A549 (cell line): ENCODE measurements around the gene PRF1. TPM values are rescaled to one million over a fixed set of nuclear protein-coding genes. Genes with fewer than 3 reads are reported as not detected.
"Not testable (repeated sequence)": the region's sequence is repeated elsewhere in the genome, so short reads cannot be mapped to it uniquely, and the experiment has no call there.

Source experiments
- ATAC-seq, 2 experiments: fragments of 200-7000 bp in 1 of 2; fragments of >200 bp in 1 of 2; cut with Nextera tagmentation in 1 of 2; cut with Tn5 transposase in 1 of 2; 3 replicates each; pipeline versions ENCODE4 v1.8.0 to v1.9.1; 2018 to 2020; ENCODE audit warnings: mild to moderate bottlenecking in 1 of 2, moderate library complexity in 1 of 2
- CTCF ChIA-PET: fragments of 300-600 bp; sonication (Branson Sonifier 250); formaldehyde crosslinking; extraction: SDS; loops from one replicate; lab custom pipeline; 2021; ENCODE audit warnings: antibody characterized with exemption, inconsistent platforms; lab: Yijun Ruan, JAX
- POLR2A ChIA-PET: fragments of 350-600 bp; formaldehyde crosslinking; extraction: SDS; loops from one replicate; lab custom pipeline; 2021; ENCODE audit warnings: antibody characterized with exemption, inconsistent platforms; lab: Yijun Ruan, JAX
- DNase-seq, 2 experiments: peaks; one replicate each; pipeline versions ENCODE4 v3.0.0 to v3.0.0-alpha.2; 2011 to 2016; ENCODE audit warnings: low read depth in 1 of 2, low spot score in 1 of 2
- FAIRE-seq: peaks from 2 replicates; lab custom pipeline; 2011; peaks lifted over from hg19 to GRCh38; lab: Jason Lieb, UNC
- H3K27ac ChIP-seq, 2 experiments: fragments of >200 bp; sonication (Bioruptor Twin); formaldehyde crosslinking; 3 replicates each; pipeline ENCODE4 v1.5.1; 2016 to 2017
- H3K4me1 ChIP-seq: fragments of >200 bp; sonication (Bioruptor Twin); formaldehyde crosslinking; 3 replicates; pipeline ENCODE4 v1.6.1; 2016
- H3K4me2 ChIP-seq: fragments of >200 bp; sonication (Bioruptor Twin); formaldehyde crosslinking; 3 replicates; pipeline ENCODE4 v1.6.1; 2016
- H3K4me3 ChIP-seq: fragments of >200 bp; sonication (Bioruptor Twin); formaldehyde crosslinking; 3 replicates; pipeline ENCODE4 v1.5.1; 2016
- H3K9me3 ChIP-seq: fragments of >200 bp; sonication (Bioruptor Twin); formaldehyde crosslinking; 3 replicates; pipeline ENCODE4 v1.6.1; 2016
- CBX8 ChIP-seq: fragments of 200-600 bp; sonication (generic); IDR thresholded peaks from 2 replicates; pipeline ENCODE4 v1.6.1; 2016
- CEBPB ChIP-seq, 2 experiments: fragments of >200 bp in 1 of 2; sonication (Bioruptor Twin) in 1 of 2; formaldehyde crosslinking in 1 of 2; IDR thresholded peaks; 2 replicates each; pipeline ENCODE4 v1.6.1; 2012 to 2016
- EHF ChIP-seq: fragments of 250-450 bp; sonication (Bioruptor Pico); IDR thresholded peaks from 2 replicates; pipeline ENCODE4 v1.5.0; 2020; ENCODE audit warnings: mild to moderate bottlenecking
- EHMT2 ChIP-seq: fragments of 200-600 bp; sonication (generic); IDR thresholded peaks from 2 replicates; pipeline ENCODE4 v1.6.1; 2016; ENCODE audit warnings: antibody characterized with exemption, low read depth, mild to moderate bottlenecking, moderate library complexity
- EP300 ChIP-seq, 2 experiments: fragments of >200 bp; sonication (Bioruptor Twin); formaldehyde crosslinking; IDR thresholded peaks; 2 replicates in 1 of 2; 3 replicates in 1 of 2; pipeline ENCODE4 v1.6.1; 2016 to 2017
- FOXS1 ChIP-seq: fragments of 250-450 bp; sonication (Bioruptor Pico); IDR thresholded peaks from 2 replicates; pipeline ENCODE4 v1.5.0; 2020; ENCODE audit warnings: mild to moderate bottlenecking, moderate library complexity
- HES2 ChIP-seq: fragments of >200 bp; sonication (Bioruptor Twin); formaldehyde crosslinking; IDR thresholded peaks from 2 replicates; pipeline ENCODE4 v1.6.1; 2016
- HOXB13 ChIP-seq: fragments of 250-450 bp; sonication (Bioruptor Pico); IDR thresholded peaks from 2 replicates; pipeline ENCODE4 v1.5.0; 2020; ENCODE audit warnings: low read depth, mild to moderate bottlenecking, moderate library complexity
- KDM1A ChIP-seq: fragments of 200-600 bp; sonication (generic); IDR thresholded peaks from 2 replicates; pipeline ENCODE4 v1.6.1; 2016; ENCODE audit warnings: low read depth, mild to moderate bottlenecking
- MAX ChIP-seq: IDR thresholded peaks from 2 replicates; pipeline ENCODE4 v1.6.1; 2012
- MAZ ChIP-seq: fragments of 150-350 bp; IDR thresholded peaks from 2 replicates; pipeline ENCODE4 v1.6.1; 2014; ENCODE audit warnings: antibody characterized with exemption, low read depth, low read length, borderline replicate concordance
- POLR2A ChIP-seq: IDR thresholded peaks from 2 replicates; pipeline ENCODE4 v1.6.1; 2012; ENCODE audit warnings: mild to moderate bottlenecking, low read length
- RAD21 ChIP-seq, 2 experiments: fragments of >200 bp in 1 of 2; sonication (Bioruptor Twin) in 1 of 2; formaldehyde crosslinking in 1 of 2; IDR thresholded peaks in 1 of 2; conservative IDR thresholded peaks in 1 of 2; 2 replicates in 1 of 2; 3 replicates in 1 of 2; pipeline ENCODE4 v1.6.1; 2012 to 2018; ENCODE audit warnings: inconsistent platforms in 1 of 2
- RARB ChIP-seq: fragments of 250-450 bp; sonication (Bioruptor Pico); IDR thresholded peaks from 2 replicates; pipeline ENCODE4 v1.8.0; 2021; ENCODE audit warnings: mild to moderate bottlenecking, moderate library complexity
- RNF2 ChIP-seq: fragments of 200-600 bp; sonication (generic); IDR thresholded peaks from 2 replicates; pipeline ENCODE4 v1.6.1; 2016; ENCODE audit warnings: low read depth, mild to moderate bottlenecking, antibody characterized with exemption, moderate library complexity, borderline replicate concordance
- SMC3 ChIP-seq: fragments of >200 bp; sonication (Bioruptor Twin); formaldehyde crosslinking; IDR thresholded peaks from 3 replicates; pipeline ENCODE4 v1.6.1; 2018; ENCODE audit warnings: inconsistent platforms
- SREBF2 ChIP-seq: fragments of 450-650 bp; IDR thresholded peaks from 2 replicates; pipeline ENCODE4 v1.6.1; 2014; ENCODE audit warnings: mild to moderate bottlenecking, moderate library complexity
- ZC3H11A ChIP-seq: fragments of 450-650 bp; IDR thresholded peaks from 2 replicates; pipeline ENCODE4 v1.6.1; 2014; ENCODE audit warnings: antibody characterized with exemption, mild to moderate bottlenecking
- ZFP36 ChIP-seq: fragments of 450-650 bp; IDR thresholded peaks from 2 replicates; pipeline ENCODE4 v1.6.1; 2014; ENCODE audit warnings: borderline replicate concordance; ENCODE audit not compliant: partially characterized antibody
- ZNF302 ChIP-seq: fragments of 250-450 bp; sonication (Bioruptor Pico); IDR thresholded peaks from 2 replicates; pipeline ENCODE4 v1.9.0; 2021; ENCODE audit warnings: inconsistent platforms, mild to moderate bottlenecking, moderate library complexity
- WGBS: methylation state at CpG from one replicate; pipeline ENCODE4 v1.1.6; 2017; ENCODE audit errors: missing lambda C conversion rate; 5-methylcytosine and 5-hydroxymethylcytosine counted together
- polyA plus RNA-seq, 4 experiments: library from polyadenylated mRNA; depleted of rRNA in 3 of 4; stranded (reverse); fragments of >200 nt; fragmentation: RNase III in 1 of 4; extraction: RNeasy Plus Mini Kit Qiagen cat#74134 plus additional on column Dnase treatment in 1 of 4; gene quantifications; 2 replicates in 3 of 4; 3 replicates in 1 of 4; pipeline ENCODE4 v1.2.3, GENCODE V29; 2011 to 2017
- TF ChIP-seq, protein P1 (sequence below): fragments of 200-600 bp; sonication (generic); IDR thresholded peaks from 2 replicates; pipeline ENCODE4 v1.6.1; 2016; ENCODE audit warnings: antibody characterized with exemption, mild to moderate bottlenecking, moderate library complexity
- TF ChIP-seq, protein P2 (sequence below): IDR thresholded peaks from 2 replicates; pipeline ENCODE4 v1.6.1; 2012; ENCODE audit warnings: low read depth, borderline replicate concordance
- TF ChIP-seq, protein P3 (sequence below): fragments of 450-650 bp; IDR thresholded peaks from 2 replicates; pipeline ENCODE4 v1.6.1; 2014; ENCODE audit warnings: antibody characterized with exemption
- TF ChIP-seq, protein P4 (sequence below): fragments of 150-350 bp; IDR thresholded peaks from 2 replicates; pipeline ENCODE4 v1.6.1; 2014; ENCODE audit warnings: low read depth, mild to moderate bottlenecking, low read length

Gene PRF1
- polyA plus RNA-seq, 2 of the 4 experiments (the other 2 are of a cell fraction) = not detected

- POLR2A ChIA-PET = no interaction called here
These were observed 31.5 kb upstream of the PRF1 start for GRCh38 chr10:70634011-70634410.

DNA sequence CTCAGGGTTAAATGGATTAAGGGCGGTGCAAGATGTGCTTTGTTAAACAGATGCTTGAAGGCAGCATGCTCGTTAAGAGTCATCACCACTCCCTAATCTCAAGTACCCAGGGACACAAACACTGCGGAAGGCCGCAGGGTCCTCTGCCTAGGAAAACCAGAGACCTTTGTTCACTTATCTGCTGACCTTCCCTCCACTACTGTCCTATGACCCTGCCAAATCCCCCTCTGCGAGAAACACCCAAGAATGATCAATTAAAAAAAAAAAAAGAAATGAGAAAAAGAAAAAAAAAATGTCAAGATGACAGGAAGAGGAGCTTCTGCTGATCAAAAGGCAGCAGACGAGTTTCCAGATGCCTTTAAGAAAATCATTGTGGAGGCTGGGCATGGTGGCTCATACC, 29.2 kb upstream of the PRF1 start:
- FAIRE-seq, H3K4me1 ChIP-seq, CTCF ChIA-PET, H3K4me3 ChIP-seq, DNase-seq, ATAC-seq, H3K4me2 ChIP-seq, H3K27ac ChIP-seq, POLR2A ChIA-PET: not testable (repeated sequence)
- WGBS = 12% methylated on average over 2 of the region's 6 CpGs
- H3K9me3 ChIP-seq = peaks cover 20% of the 10 kb centered on the region; the same call in 1 of the 3 replicates

More at GRCh38 chr10:70634011-70634410, 31.5 kb upstream of the PRF1 start:
- Histone ChIP-seq H3K4me2 (no peak overlapping the region), H3K27ac (no peak overlapping the region), H3K4me3 (no peak overlapping the region), H3K9me3 (peaks cover 14% of the 10 kb centered on the region; the same call in 1 of the 3 replicates), H3K4me1 (no peaks in the 10 kb centered on the region)
- 6% methylated on average over 4 of the region's 4 CpGs for WGBS
- peak; percentile 77 to 83 for ATAC-seq
- DNase-seq = no peak
- TF ChIP-seq, protein P1, sequence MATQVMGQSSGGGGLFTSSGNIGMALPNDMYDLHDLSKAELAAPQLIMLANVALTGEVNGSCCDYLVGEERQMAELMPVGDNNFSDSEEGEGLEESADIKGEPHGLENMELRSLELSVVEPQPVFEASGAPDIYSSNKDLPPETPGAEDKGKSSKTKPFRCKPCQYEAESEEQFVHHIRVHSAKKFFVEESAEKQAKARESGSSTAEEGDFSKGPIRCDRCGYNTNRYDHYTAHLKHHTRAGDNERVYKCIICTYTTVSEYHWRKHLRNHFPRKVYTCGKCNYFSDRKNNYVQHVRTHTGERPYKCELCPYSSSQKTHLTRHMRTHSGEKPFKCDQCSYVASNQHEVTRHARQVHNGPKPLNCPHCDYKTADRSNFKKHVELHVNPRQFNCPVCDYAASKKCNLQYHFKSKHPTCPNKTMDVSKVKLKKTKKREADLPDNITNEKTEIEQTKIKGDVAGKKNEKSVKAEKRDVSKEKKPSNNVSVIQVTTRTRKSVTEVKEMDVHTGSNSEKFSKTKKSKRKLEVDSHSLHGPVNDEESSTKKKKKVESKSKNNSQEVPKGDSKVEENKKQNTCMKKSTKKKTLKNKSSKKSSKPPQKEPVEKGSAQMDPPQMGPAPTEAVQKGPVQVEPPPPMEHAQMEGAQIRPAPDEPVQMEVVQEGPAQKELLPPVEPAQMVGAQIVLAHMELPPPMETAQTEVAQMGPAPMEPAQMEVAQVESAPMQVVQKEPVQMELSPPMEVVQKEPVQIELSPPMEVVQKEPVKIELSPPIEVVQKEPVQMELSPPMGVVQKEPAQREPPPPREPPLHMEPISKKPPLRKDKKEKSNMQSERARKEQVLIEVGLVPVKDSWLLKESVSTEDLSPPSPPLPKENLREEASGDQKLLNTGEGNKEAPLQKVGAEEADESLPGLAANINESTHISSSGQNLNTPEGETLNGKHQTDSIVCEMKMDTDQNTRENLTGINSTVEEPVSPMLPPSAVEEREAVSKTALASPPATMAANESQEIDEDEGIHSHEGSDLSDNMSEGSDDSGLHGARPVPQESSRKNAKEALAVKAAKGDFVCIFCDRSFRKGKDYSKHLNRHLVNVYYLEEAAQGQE = no peak
- TF ChIP-seq, protein P2, sequence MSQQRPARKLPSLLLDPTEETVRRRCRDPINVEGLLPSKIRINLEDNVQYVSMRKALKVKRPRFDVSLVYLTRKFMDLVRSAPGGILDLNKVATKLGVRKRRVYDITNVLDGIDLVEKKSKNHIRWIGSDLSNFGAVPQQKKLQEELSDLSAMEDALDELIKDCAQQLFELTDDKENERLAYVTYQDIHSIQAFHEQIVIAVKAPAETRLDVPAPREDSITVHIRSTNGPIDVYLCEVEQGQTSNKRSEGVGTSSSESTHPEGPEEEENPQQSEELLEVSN = no peak
- TF ChIP-seq EHMT2 (no peak), FOXS1 (CRISPR knock-in tag) (no peak), EP300 (IDR thresholded peaks at IDR 0.05) (no peak), EHF (CRISPR knock-in tag) (no peak), SMC3 (no peak), MAZ (no peak), ZFP36 (no peak)
- TF ChIP-seq, protein P3, sequence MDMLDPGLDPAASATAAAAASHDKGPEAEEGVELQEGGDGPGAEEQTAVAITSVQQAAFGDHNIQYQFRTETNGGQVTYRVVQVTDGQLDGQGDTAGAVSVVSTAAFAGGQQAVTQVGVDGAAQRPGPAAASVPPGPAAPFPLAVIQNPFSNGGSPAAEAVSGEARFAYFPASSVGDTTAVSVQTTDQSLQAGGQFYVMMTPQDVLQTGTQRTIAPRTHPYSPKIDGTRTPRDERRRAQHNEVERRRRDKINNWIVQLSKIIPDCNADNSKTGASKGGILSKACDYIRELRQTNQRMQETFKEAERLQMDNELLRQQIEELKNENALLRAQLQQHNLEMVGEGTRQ = no peak
- CTCF ChIA-PET = interaction anchor here (0.8 kb wide), 1 partner anchor 73 kb away, joined by 3 read pairs; no protein-coding TSS in a partner anchor
- FAIRE-seq = no peak

- ATAC-seq (no peak), DNase-seq (no peak), FAIRE-seq (no peak)
- Histone ChIP-seq H3K4me3 (no peak overlapping the region), H3K4me1 (no peaks in the 10 kb centered on the region), H3K9me3 (peaks cover 20% of the 10 kb centered on the region; the same call in 1 of the 3 replicates), H3K4me2 (no peak overlapping the region), H3K27ac (no peak overlapping the region)
- ChIA-PET POLR2A (no interaction called here), CTCF (no interaction called here)
- 0% methylated on average over 1 of the region's 1 CpG for WGBS
- TF ChIP-seq HOXB13 (CRISPR knock-in tag) (no peak), CEBPB (IDR thresholded peaks at IDR 0.05) (no peak), KDM1A (no peak), POLR2A (no peak), HES2 (no peak), MAX (no peak), MAZ (no peak), RARB (CRISPR knock-in tag) (no peak), ZNF302 (no peak), RAD21 (conservative IDR thresholded peaks at IDR 0.05 in 1 of 2, IDR thresholded peaks at IDR 0.05 in 1 of 2) (no peak), ZC3H11A (no peak), EHMT2 (no peak), SREBF2 (no peak), EP300 (IDR thresholded peaks at IDR 0.05) (no peak), RNF2 (no peak), CBX8 (no peak)
- TF ChIP-seq, protein P4, sequence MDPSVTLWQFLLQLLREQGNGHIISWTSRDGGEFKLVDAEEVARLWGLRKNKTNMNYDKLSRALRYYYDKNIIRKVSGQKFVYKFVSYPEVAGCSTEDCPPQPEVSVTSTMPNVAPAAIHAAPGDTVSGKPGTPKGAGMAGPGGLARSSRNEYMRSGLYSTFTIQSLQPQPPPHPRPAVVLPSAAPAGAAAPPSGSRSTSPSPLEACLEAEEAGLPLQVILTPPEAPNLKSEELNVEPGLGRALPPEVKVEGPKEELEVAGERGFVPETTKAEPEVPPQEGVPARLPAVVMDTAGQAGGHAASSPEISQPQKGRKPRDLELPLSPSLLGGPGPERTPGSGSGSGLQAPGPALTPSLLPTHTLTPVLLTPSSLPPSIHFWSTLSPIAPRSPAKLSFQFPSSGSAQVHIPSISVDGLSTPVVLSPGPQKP = no peak
These were observed 26.8 kb upstream of the PRF1 start for GRCh38 chr10:70629338-70629737.
